ENCODE measurements around the gene OGA.

Gene OGA

DNA sequence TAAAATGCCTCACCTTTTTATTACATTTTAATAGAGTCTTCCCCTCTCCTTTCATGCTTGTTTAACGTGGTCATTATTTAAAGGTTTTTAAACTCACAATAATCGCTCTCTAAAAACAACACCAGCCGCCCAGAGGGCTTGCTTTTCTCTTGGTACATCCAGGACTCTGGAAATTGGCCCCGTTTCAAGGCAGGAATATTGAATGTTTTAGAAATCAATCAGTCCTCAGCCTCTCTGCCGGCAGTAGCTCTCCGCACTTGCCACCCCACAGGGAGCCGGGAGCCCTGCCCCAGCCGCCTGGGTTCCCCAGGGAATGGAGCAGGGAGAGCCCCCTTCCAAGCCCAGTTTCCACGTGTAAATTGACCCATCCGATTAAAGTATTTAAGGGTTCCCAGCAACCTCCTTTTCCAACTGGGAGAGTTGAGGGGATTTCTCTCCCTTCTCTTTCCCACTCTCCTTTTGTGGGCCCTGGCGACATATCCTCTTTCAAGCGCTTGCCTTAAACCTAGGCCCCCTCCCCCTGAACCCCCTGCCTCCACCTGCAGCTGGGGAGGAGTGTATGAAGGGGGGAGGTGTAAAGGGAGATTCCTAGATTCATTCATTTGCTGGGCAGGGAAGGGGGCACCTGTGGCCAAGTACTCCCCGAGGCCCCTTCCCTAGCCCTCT lies 44.2 kb downstream of the OGA start:
- no peak for DNase-seq

- DNase-seq = no peak
Measured at GRCh38 chr10:101772895-101773761, 45.1 kb downstream of the OGA start.

- DNase-seq = no peak
Measured at GRCh38 chr10:101772017-101772894, 46.0 kb downstream of the OGA start.

DNA sequence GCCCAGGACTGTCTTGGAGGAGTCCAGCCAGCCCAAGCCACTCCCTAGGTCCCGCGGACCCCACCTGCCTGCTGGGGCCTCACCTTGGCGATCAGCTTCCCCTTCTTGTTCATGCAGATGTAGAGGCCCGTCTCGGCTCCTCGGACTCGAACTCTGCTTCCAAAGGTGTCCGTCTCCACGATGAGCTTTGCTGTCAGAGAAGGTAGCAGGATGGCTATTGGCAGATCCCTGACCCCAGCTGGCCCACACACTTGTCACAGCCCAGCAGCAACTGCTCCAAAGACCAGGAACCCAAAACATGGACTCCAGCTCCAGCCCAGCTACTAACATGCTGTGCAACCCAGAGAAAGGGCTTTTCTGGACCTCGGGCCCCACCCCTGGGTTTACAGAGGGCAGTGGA lies 46.9 kb downstream of the OGA start:
- no peak for DNase-seq

DNA sequence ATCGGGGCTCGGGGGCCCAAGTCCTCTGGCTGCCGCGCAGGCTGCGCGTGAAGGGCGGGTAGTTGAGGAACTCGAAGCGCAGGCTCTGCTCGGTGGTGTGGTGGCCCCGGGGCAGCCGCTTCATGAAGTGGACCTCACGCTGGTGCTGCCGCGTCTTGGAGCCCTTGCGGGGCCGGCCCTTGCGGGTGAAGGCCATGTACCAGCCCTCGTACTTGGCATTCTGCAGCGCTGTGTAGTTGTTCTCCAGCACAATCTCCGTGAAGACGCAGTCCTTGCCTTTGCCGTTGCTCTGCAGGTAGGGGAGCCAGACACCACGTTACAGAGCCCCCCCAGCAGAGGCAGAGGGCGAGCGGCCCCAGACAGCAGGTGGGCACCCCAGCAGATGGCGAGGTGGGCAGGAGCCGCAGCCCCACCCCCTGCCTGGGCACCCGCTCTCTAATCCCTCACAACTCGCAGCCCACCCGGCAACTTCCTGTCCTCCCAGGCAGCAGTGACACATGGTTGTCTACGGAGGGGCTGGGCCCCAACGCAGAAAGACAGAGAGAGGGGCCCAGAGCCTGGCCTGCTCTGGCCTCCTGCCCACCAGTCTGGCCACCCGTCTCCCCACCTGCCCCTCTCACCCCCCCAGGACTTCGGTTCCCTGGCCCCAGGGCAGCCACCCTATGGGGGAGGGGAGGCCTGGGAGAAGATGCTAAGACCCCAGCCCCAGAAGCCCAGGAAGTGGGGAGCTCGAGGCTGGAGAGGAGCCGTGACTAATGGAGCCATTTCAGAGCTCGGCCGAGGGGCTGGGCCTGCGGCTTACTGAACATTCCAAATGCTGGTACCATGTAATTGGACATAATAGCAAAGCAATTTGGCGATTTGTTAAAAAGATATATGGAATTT lies 47.7 kb downstream of the OGA start:
- no peak for DNase-seq

- DNase-seq = no peak
Measured at GRCh38 chr10:101769541-101770180, 48.6 kb downstream of the OGA start.

GRCh38 chr10:101768791-101769170 lies 49.5 kb downstream of the OGA start:
- DNase-seq = no peak

DNA sequence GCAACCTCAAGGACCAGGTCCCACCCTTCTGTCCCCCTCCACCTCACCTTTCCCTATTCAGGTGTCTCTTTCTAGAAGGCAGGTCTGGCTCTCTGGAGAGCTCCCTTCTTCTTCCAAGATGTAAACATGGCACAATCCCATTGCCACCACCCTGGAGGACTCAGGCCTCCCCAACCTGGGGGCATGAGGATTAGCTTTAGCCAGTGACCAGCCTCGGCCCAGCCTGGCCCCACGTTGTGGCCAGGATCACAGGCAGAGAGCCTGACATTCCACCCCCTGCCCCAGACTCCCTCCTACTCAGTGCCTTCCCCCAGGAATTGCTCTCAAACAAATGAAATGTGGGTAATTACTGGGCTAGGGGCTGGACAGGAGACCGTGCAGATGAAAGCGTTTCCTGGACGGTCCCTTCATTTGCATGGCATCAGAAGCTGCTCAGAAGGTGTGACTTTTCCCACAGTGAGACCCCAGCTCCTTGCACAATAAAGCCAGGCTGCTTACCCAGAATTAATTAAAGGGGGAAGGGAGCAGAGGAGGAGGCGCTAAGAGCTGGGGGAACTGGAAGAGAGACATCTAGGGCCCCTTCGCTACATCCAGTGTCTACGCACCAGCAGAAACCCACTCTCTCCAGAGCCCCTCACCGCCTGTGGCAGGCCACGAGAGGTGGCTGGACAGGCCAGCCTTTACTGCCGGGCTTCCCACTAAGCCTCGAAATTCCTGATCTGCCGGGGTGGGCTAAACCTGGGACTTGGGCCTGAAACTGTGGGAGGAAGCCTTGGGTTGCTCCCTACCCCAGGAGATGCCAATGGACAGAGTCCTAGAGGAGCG lies 50.1 kb downstream of the OGA start:
- no peak for DNase-seq

DNA sequence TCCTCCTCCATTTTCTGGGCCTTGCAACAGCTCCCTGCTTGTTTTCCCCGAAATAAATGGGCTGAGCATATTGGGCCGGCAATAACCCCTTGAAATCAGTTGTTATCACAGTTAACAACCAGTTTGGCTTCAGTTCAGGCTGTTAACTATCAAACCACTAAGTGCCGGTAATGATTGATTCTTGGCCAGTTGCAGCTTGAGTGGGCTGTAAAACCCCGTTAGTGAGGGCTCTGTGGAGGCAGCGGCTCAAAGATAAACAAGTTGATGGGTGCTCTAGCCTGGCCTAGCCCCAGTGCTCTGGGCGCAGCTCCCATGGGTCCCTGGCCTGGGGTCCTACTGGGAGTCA lies 50.7 kb downstream of the OGA start:
- no peak for DNase-seq

DNA sequence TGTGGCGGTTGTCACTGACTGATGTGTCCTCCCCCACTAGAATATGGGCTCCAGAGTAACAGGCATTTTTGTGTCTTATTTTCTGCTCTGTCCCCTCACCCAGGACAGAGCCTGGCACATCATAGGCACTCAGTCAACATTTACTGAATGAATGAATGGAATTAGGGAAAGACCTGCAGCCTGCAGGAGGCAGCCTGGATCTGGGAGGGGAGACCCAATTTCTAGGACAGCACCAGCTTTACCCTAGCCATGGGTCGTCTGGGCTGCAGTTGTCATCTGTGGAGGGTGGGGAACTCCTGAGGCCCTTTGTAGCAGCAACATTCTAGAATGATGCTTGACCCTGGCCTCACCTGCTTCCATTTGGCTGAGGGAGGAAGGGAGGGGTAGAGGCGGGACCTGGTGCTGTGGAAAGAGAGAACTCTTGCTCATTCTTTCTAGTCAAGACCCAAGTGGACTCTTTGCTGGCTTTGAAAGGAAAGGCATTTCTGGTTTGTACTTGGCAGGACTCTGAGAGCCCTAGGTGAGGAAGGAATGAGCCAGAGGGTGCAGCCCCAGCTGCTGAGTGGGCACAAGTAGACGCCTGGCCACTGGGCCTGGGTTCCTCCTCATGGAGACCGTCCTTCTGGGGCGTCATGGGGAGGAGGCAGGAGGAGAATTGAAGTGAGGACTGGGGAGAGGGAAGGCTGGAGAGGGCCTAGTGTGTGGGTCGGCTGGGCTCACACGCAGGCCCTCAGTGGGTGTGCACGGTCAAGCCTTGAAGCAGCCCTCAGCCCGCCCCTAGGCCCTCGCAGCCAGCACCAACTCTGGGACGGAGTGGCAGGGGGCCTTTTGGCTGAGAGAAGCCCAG lies 51.3 kb downstream of the OGA start:
- no peak for DNase-seq

DNA sequence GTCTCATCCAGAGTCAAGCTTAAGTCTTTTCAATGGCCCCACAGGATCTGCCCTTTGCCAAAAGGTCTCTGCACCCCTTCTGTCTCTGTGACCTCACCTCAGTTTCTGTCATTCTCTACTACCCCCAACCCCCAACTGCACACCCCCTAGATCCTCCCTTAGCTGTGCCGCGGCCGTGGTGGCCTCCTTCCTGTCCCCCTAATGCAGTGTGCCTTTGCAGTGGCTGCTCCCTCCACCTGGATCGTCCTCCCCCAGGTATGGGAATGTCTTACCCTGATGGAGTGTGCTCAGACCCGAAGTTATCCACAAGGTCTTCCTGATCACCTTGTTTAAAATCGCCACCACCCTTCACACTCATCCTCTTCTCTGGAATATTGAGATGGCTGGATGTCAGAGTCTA lies 51.9 kb downstream of the OGA start:
- no peak for DNase-seq

DNA sequence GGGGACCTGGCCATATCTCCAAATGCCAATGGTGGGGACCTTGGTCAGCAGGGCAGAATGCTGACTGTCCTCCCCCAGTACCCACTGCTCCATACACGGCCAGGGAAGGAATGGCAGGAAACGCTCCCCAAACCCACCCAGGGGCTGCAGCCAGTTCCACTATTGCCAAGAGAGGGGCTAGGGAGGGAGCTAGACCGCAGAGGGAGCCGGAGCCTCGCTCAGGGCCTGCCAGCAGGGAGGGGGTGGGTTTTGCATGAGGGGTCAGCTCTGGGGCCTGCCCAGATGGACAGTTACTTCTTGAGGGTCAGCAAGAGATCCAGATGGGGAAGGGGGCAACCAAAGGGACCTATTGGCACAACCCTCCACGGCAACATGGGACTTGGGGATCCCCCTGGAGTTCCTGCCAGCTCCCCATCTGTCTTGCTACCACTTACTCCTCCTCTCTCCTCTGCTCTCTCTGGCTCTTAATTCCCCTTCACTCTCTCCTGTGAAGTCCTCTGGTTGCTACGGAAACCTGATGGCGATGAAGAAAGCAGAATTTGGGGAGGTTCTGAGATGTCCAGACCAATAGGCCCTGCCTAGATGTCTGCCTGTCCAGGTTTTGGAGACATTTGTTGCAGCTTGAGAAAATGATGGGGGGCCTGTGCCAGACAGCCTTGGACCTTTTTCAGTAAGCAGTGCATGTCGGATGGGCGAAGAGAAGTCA lies 55.0 kb downstream of the OGA start:
- no peak for DNase-seq

DNA sequence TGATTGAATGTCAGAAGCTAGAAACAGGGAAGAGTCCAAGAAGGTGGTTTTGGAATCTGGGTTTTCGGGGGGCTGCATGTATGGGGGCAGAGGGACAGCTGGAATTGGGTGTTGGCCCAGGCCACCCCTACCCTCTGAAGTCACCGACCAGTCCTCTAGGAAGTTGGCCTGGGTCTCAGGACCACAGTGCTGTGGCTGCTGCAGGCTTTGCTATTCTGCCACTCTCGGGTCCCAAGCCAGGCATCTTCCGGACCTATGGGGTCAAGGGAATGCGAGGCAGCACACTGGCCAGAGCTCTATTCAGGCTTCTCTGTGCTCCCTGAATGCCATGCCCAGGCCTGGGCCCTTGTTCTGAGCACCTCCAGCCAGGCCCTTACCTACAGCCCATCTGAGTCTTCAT lies 55.5 kb downstream of the OGA start:
- no peak for DNase-seq

DNA sequence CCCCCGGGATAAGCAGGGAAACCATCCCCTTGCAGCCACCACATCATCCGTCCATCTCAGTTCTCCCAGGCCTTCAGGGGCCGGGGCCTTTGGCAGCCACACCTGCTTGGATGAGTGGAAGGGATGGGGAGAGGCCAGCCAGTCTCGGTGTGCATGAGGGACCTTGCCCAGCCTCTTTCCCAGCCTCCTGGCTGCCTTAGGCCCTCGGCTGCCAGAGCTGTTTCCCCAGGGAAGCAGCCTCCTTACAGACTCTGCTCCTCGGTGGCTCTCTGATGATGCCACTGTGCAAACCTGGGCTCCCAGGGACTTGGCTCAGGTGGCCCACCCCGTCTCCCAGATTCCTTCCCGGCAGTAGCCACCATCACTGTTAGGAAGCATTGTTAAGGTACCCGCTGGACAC lies 57.0 kb downstream of the OGA start:
- no peak for DNase-seq

DNA sequence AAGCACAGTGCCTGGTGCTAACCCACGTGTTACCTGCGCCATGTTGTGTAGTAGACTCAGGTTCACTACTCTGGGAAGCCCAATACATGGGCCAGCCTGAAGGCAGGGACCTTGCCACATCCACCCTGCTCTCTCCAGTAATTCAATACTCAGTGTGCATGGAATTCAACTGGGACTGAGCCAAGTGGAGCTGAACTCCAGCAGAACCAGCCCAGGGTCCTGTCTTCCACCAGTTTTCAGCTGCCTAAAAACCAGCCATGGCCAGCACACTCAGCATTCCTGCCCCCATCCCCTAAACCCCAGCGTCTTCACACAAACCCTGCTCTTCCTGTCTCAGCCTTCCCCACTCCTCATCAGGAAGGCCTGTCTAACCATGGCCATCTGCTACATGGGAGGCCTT lies 57.7 kb downstream of the OGA start:
- no peak for DNase-seq

DNA sequence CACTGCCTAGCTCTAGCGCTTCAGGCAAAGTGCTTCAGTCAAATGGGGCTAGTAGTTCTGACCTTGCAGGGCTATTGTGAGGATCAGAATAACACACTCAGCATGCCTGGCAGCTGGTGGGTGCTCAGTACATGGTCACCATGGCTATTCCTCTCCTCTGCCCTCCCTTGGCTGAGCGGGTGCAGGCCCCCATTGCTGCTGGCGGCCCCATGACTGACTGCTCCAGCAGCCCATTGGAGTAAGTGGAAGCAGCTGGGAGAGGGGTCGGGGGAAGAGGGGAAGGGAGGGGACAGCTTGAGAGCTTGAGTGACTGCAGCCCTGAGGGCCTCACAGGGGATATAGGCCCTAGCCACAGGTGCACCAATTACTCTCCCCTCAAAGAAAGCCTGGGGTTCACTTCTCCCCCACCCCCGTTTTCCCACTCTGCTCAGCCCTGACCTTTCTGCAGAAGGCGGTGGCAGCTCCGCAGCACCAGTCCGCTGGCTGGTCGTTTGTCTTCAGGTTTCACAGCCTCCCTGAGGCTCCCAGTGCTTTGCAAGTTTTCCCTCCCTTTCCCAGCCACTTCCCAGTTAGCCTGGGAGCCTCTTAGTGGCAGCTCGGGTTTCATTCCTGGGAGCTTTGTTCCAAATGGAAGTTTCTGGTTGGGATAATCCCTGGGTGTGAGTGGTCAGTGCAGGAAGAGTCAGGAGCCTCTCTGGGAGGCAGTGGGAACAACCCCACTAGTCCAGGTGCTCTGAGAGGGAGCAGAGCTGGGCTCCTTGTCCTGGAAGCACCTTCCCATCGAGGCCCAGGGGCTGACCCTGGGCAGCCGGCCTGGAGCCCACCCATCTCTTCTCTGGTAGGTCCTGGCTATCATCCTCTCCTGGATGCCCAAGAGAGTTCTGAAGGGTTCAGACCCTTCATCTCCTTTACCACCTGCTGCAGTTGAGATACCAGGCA lies 58.7 kb downstream of the OGA start:
- DNase-seq = no peak

DNA sequence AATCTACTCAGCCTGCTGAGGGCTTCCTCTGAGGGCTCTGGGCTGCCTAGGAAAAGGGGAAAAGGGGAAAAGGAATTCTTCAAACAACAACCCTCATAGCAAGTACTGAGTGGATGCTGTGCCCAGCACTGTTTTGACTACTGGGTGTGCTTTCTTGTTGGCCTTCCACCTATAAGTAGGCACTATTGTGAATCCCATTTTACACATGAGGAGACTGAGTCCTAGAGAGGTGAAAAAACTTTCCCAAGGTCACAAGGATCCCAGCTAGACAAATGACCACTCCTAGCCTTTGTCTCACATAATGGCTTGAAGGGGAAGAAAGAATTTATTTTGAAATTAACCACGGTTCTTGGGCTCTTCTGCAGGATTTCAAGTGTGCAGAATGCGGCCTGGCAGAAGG lies 59.4 kb downstream of the OGA start:
- DNase-seq = no peak

GRCh38 chr10:101752241-101752640 lies 66.0 kb downstream of the OGA start:
- no peak for DNase-seq

Measured in CD4-positive, alpha-beta T cell treated with Interleukin-4 for 1 hour (primary cell).